ENCODE measurements around the gene PCP4L1. TPM values are rescaled to one million over a fixed set of nuclear protein-coding genes. Genes with fewer than 3 reads are reported as not detected.

Gene PCP4L1
- total RNA-seq, 2 experiments from 2014 or later: not detected

- no peaks in the 10 kb centered on the region for H3K9me3 ChIP-seq (ENCODE audit: control insufficient read depth in 1 of 2, insufficient read depth in 1 of 2, low read length in 2 of 2)
- no peaks in the 10 kb centered on the region for H3K27me3 Mint-ChIP-seq
- no peaks in the 10 kb centered on the region for H3K27me3 ChIP-seq (ENCODE audit: control insufficient read depth in 1 of 2, insufficient read depth in 2 of 2, low read length in 2 of 2)
- H3K27ac Mint-ChIP-seq: peak overlapping the region; percentile 6
- H3K4me1 Mint-ChIP-seq (ENCODE audit: low read depth): peaks cover 33% of the 10 kb centered on the region
- peaks cover 20% of the 10 kb centered on the region for H3K4me1 ChIP-seq (ENCODE audit: insufficient read depth, low read length)
- ChIA-PET POLR2A (no interaction called here), CTCF (interaction anchor here (1.8 kb wide), 1 partner anchor 146 kb away, joined by 4 read pairs; the partner anchor contains the start of gene PPOX)
- DNase-seq (no peak), ATAC-seq (ENCODE audit: poor library complexity) (no peak)
- H3K36me3 ChIP-seq (ENCODE audit: insufficient read depth, low read length): no peaks in the 10 kb centered on the region
- no peaks in the 10 kb centered on the region for H3K9me3 Mint-ChIP-seq
- no peak overlapping the region for H3K4me3 ChIP-seq (ENCODE audit: low read length)
- TF ChIP-seq CTCF (IDR thresholded peaks at IDR 0.05): no peak
- H3K4me3 Mint-ChIP-seq: no peak overlapping the region
- H3K36me3 Mint-ChIP-seq (ENCODE audit: low read depth): peaks cover 17% of the 10 kb centered on the region
- H3K27ac ChIP-seq (ENCODE audit: low read depth in 1 of 2, low read length in 2 of 2): no peak overlapping the region
- intact Hi-C loops (cut with DNase I, micrococcal nuclease): loop anchor here in 1 of 2 experiments (5.0 kb wide), 1 partner anchor 76 kb away; no protein-coding TSS in a partner anchor
Observed at GRCh38 chr1:161311595-161312181, 53.1 kb downstream of the PCP4L1 start.

GRCh38 chr1:161313554-161314200 is 55.1 kb downstream of the PCP4L1 start:
- H3K36me3 Mint-ChIP-seq (ENCODE audit: low read depth): peaks cover 22% of the 10 kb centered on the region
- peak overlapping the region; percentile 94 to 97 for H3K27ac ChIP-seq (ENCODE audit: low read depth in 1 of 2, low read length in 2 of 2)
- POLR2A ChIA-PET: interaction anchor here (0.7 to 2.6 kb wide), 18 partner anchors 8 to 1216 kb away, joined by 3 to 25 read pairs (median 6); partner anchors contain the start of genes ARHGAP30, DEDD, IGSF8 and NDUFS2
- no peak for ATAC-seq (ENCODE audit: poor library complexity)
- peak overlapping the region; percentile 100 for H3K27ac Mint-ChIP-seq
- peaks cover 30% of the 10 kb centered on the region for H3K4me1 Mint-ChIP-seq (ENCODE audit: low read depth)
- no peak for TF ChIP-seq CTCF (IDR thresholded peaks at IDR 0.05)
- H3K4me1 ChIP-seq (ENCODE audit: insufficient read depth, low read length): peaks cover 18% of the 10 kb centered on the region
- H3K36me3 ChIP-seq (ENCODE audit: insufficient read depth, low read length): no peaks in the 10 kb centered on the region
- H3K4me3 Mint-ChIP-seq: peak overlapping the region; percentile 98
- H3K4me3 ChIP-seq (ENCODE audit: low read length): peak overlapping the region; percentile 90
- H3K27me3 Mint-ChIP-seq: no peaks in the 10 kb centered on the region
- DNase-seq: no peak
- CTCF ChIA-PET: interaction anchor here (0.9 to 1.9 kb wide), 5 partner anchors 7 to 148 kb away, joined by 3 to 11 read pairs (median 8); partner anchors contain the start of genes PPOX and TOMM40L
- no peaks in the 10 kb centered on the region for H3K9me3 Mint-ChIP-seq
- intact Hi-C loops (cut with DNase I, micrococcal nuclease): loop anchor here (1.0 to 5.0 kb wide), 3 partner anchors 7 to 74 kb away; no protein-coding TSS in a partner anchor
- no peaks in the 10 kb centered on the region for H3K27me3 ChIP-seq (ENCODE audit: control insufficient read depth in 1 of 2, insufficient read depth in 2 of 2, low read length in 2 of 2)
- no peaks in the 10 kb centered on the region for H3K9me3 ChIP-seq (ENCODE audit: control insufficient read depth in 1 of 2, insufficient read depth in 1 of 2, low read length in 2 of 2)

- peak within 1 kb of the TSS; percentile 98 for H3K4me3 Mint-ChIP-seq
- no peaks in the 10 kb centered on the region for H3K9me3 Mint-ChIP-seq
Observed at GRCh38 chr1:161314201-161314981, 55.8 kb downstream of the PCP4L1 start, which contains the start of gene SDHC. SDHC (plus strand) TSS chr1:161314381; CDS start chr1:161314406, 25 bp downstream.

More at GRCh38 chr1:161314201-161314981, 55.8 kb downstream of the PCP4L1 start, which contains the start of gene SDHC:
- DNase-seq (peak; percentile 84 to 96 (median 90)), ATAC-seq (ENCODE audit: poor library complexity) (peak; percentile 98)
- intact Hi-C loops (cut with DNase I, micrococcal nuclease): loop anchor here (1.0 to 5.0 kb wide), 3 partner anchors 8 to 73 kb away; no protein-coding TSS in a partner anchor
- POLR2A ChIA-PET: interaction anchor here (0.7 to 2.6 kb wide), 18 partner anchors 8 to 1216 kb away, joined by 3 to 25 read pairs (median 6); partner anchors contain the start of genes ARHGAP30, DEDD, IGSF8 and NDUFS2
- peak within 1 kb of the TSS; percentile 94 to 97 for H3K27ac ChIP-seq (ENCODE audit: low read depth in 1 of 2, low read length in 2 of 2)
- H3K27me3 ChIP-seq (ENCODE audit: control insufficient read depth in 1 of 2, insufficient read depth in 2 of 2, low read length in 2 of 2): no peaks in the 10 kb centered on the region
- H3K36me3 ChIP-seq (ENCODE audit: insufficient read depth, low read length): peaks cover 2% of the 10 kb centered on the region
- CTCF ChIA-PET: interaction anchor here (0.5 to 1.9 kb wide), 7 partner anchors 8 to 148 kb away, joined by 3 to 11 read pairs (median 4); partner anchors contain the start of genes PPOX and TOMM40L
- no peak for TF ChIP-seq CTCF (IDR thresholded peaks at IDR 0.05)
- H3K9me3 ChIP-seq (ENCODE audit: control insufficient read depth in 1 of 2, insufficient read depth in 1 of 2, low read length in 2 of 2): no peaks in the 10 kb centered on the region
- peak within 1 kb of the TSS; percentile 100 for H3K27ac Mint-ChIP-seq
- H3K36me3 Mint-ChIP-seq (ENCODE audit: low read depth): peaks cover 22% of the 10 kb centered on the region
- H3K4me1 ChIP-seq (ENCODE audit: insufficient read depth, low read length): peaks cover 18% of the 10 kb centered on the region
- peaks cover 30% of the 10 kb centered on the region for H3K4me1 Mint-ChIP-seq (ENCODE audit: low read depth)
- no peaks in the 10 kb centered on the region for H3K27me3 Mint-ChIP-seq
- H3K4me3 ChIP-seq (ENCODE audit: low read length): peak within 1 kb of the TSS; percentile 90
